H1 (cell line): ENCODE results near the gene WDR75.

ENCODE experiments used
- ATF2 ChIP-seq: IDR thresholded peaks from 2 replicates; pipeline ENCODE4 v1.6.1; 2012; ENCODE audit warnings: low read length, inconsistent platforms
- CTCF ChIP-seq, 3 experiments: IDR thresholded peaks; 1 replicate in 2 of 3; 2 replicates in 1 of 3; pipeline versions ENCODE4 v1.5.1 to v1.6.1; 2011; ENCODE audit warnings: low read length in 3 of 3, mild to moderate bottlenecking in 3 of 3, inconsistent platforms in 2 of 3, low read depth in 1 of 3, moderate library complexity in 1 of 3; ENCODE audit not compliant: insufficient read depth in 1 of 3; ENCODE audit errors: control extremely low read depth in 1 of 3
- RAD21 ChIP-seq, 2 experiments: IDR thresholded peaks in 1 of 2; conservative IDR thresholded peaks in 1 of 2; 2 replicates each; pipeline ENCODE4 v1.6.1; 2011; ENCODE audit warnings: low read depth in 2 of 2, low read length in 2 of 2, improper control_type of control experiment in 1 of 2, inconsistent platforms in 1 of 2, mild to moderate bottlenecking in 1 of 2, moderate library complexity in 1 of 2

- TF ChIP-seq CTCF (IDR thresholded peaks at IDR 0.05; ENCODE audit: control extremely low read depth in 1 of 3, insufficient read depth in 1 of 3, low read depth in 1 of 3, low read length in 3 of 3) (no peak), RAD21 (IDR thresholded peaks at IDR 0.05 in 1 of 2, conservative IDR thresholded peaks at IDR 0.05 in 1 of 2; ENCODE audit: low read depth in 2 of 2, low read length in 2 of 2) (no peak), ATF2 (no peak)
Observed at GRCh38 chr2:189413249-189413648, 28.0 kb upstream of the WDR75 start.
